ENCODE data around the gene CLMP.
"Not testable (repeated sequence)": the region's sequence is repeated elsewhere in the genome, so short reads cannot be mapped to it uniquely, and the experiment has no call there.

The CLMP gene

GRCh38 chr11:123082977-123083376, 112.1 kb downstream of the CLMP start:
- no peak for DNase-seq (ENCODE audit: low read depth)

GRCh38 chr11:123080015-123080414, 115.0 kb downstream of the CLMP start:
- no peak for DNase-seq (ENCODE audit: low read depth)

GRCh38 chr11:123076484-123076883, 118.6 kb downstream of the CLMP start:
- no peak for DNase-seq (ENCODE audit: low read depth)

GRCh38 chr11:123073343-123074057, 121.5 kb downstream of the CLMP start:
- no peak for DNase-seq (ENCODE audit: low read depth)

- no peak for DNase-seq (ENCODE audit: low read depth)
Measured at GRCh38 chr11:123072762-123073161, 122.3 kb downstream of the CLMP start.

- no peak for DNase-seq (ENCODE audit: low read depth)
Measured at GRCh38 chr11:123072332-123072761, 122.7 kb downstream of the CLMP start.

- DNase-seq (ENCODE audit: low read depth) = no peak
Measured at GRCh38 chr11:123069908-123070821, 124.9 kb downstream of the CLMP start.

GRCh38 chr11:123065621-123066020, 129.4 kb downstream of the CLMP start:
- DNase-seq (ENCODE audit: low read depth) = no peak

- DNase-seq (ENCODE audit: low read depth) = no peak
Measured at GRCh38 chr11:123063826-123064657, 131.0 kb downstream of the CLMP start.

- no peak for DNase-seq (ENCODE audit: low read depth)
Measured at GRCh38 chr11:123062892-123063825, 131.9 kb downstream of the CLMP start.

GRCh38 chr11:123062158-123062891, 132.7 kb downstream of the CLMP start:
- peak; percentile 98 for DNase-seq (ENCODE audit: low read depth)

- DNase-seq (ENCODE audit: low read depth) = no peak
Measured at GRCh38 chr11:123061403-123062157, 133.5 kb downstream of the CLMP start, which contains the start of gene HSPA8. HSPA8 (minus strand) TSS chr11:123062136; CDS start chr11:123061324, 812 bp downstream.

GRCh38 chr11:123060277-123061000, 134.6 kb downstream of the CLMP start:
- no peak for DNase-seq (ENCODE audit: low read depth)

GRCh38 chr11:123059041-123059920, 135.8 kb downstream of the CLMP start:
- DNase-seq (ENCODE audit: low read depth) = not testable (repeated sequence)

- no peak for DNase-seq (ENCODE audit: low read depth)
Measured at GRCh38 chr11:123057661-123058305, 137.3 kb downstream of the CLMP start.

- no peak for DNase-seq (ENCODE audit: low read depth)
Measured at GRCh38 chr11:123056835-123057491, 138.1 kb downstream of the CLMP start.
